ENCODE measurements around the gene MTMR6. TPM values are rescaled to one million over a fixed set of nuclear protein-coding genes. Genes with fewer than 3 reads are reported as not detected.
A peak's percentile ranks its signal among the peaks of the same experiment; 100 is the strongest.

MTMR6 gene
- total RNA-seq, 1 donor from 2014 or later = 9.6 TPM

DNA sequence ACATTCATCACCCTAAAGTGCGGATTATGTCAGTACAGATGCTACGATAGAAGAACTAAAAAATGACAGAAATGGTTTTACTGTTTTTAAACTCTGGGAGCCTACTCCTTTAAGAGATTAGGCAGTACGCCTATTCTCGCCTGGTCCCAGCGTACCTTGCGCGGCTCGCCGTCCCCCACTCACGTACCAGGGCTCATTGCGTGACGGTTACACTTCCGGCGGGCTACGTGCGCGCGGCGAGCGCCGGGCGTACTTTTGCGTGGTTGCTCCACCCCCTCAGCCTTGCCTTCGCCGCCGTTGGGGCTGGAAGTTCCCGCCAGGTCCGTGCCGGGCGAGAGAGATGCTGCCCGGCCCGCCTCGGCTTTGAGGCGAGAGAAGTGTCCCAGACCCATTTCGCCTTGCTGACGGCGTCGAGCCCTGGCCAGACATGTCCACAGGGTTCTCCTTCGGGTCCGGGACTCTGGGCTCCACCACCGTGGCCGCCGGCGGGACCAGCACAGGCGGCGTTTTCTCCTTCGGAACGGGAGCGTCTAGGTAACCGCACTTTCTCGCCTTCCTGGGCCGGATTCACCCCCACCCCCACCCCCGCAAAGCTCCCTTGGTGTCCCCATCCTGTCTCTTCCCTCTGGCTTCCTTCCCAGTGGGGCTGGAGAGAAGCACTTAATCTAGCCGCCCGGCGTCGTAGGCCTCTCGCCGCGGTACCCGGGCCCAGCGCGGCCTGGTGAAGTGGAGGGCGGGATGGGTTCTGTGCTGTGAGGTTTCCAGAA lies 14.2 kb upstream of the MTMR6 start, which contains the start of gene NUP58:
Gene NUP58 (plus strand): TSS at position 279 of the 767 bp plus-strand sequence. CDS start 149 bp downstream, at position 428.
- peak within 1 kb of the TSS; percentile 89 for H3K4me3 Mint-ChIP-seq (ENCODE audit: low read depth)
- no peaks in the 10 kb centered on the region for H3K9me3 Mint-ChIP-seq (ENCODE audit: low read depth)
- peak within 1 kb of the TSS; percentile 76 for H3K27ac Mint-ChIP-seq
- peak; percentile 76 for DNase-seq (ENCODE audit: low spot score, unreplicated experiment)
- TF ChIP-seq CTCF (IDR thresholded peaks at IDR 0.05; ENCODE audit: unreplicated experiment) = no peak
- peaks cover 31% of the 10 kb centered on the region for H3K27me3 Mint-ChIP-seq
- peaks cover 2% of the 10 kb centered on the region for H3K36me3 Mint-ChIP-seq (ENCODE audit: insufficient read depth)
- H3K4me1 Mint-ChIP-seq (ENCODE audit: low read depth) = peaks cover 14% of the 10 kb centered on the region

DNA sequence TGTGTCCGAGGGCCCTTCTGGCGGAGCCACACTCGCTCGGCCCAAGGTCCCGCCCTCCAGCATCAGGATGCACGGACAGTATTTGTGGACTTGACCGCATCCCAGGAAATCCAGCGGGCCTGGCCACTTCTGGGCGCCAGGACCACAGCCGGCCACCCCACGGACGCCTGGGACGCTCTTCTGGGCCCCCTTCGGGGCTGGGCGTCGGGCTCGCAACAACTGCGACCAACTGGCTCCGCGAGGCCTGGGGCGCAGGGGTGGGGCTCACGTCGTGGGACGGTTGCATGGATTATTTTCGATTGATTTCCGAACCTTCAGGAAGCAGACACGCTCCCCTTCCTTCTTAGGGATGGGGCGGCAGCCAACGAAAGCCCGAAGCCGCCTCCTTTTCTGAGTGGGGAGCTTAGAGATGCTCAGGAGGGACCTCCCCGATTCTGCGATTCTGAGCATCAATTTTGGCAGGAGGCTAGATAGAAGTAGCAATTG lies 13.6 kb upstream of the MTMR6 start:
- TF ChIP-seq CTCF (IDR thresholded peaks at IDR 0.05; ENCODE audit: unreplicated experiment) = no peak
- H3K9me3 Mint-ChIP-seq (ENCODE audit: low read depth) = no peaks in the 10 kb centered on the region
- peaks cover 36% of the 10 kb centered on the region for H3K27me3 Mint-ChIP-seq
- H3K27ac Mint-ChIP-seq = peak overlapping the region; percentile 76
- H3K4me1 Mint-ChIP-seq (ENCODE audit: low read depth) = peaks cover 14% of the 10 kb centered on the region
- peak overlapping the region; percentile 89 for H3K4me3 Mint-ChIP-seq (ENCODE audit: low read depth)
- peaks cover 2% of the 10 kb centered on the region for H3K36me3 Mint-ChIP-seq (ENCODE audit: insufficient read depth)
- DNase-seq (ENCODE audit: low spot score, unreplicated experiment) = no peak

DNA sequence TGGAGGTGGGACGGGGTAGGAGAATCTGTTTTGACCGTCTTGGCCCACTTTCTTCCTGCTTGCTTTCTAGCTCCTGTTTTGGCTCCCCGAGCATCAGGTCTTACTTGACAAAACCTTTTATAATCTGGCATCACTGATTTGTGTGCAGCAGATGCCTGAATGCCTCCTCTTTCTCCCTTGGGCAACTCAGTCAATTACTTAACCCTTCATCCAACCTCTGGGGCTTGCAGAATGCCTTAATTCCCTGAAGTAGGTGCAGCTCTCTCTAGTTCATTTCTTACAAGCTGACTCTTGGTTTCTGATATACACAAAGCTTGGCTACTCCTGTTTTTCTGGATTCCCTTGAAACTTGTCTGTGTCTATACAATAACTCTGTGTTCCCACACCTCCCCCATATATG lies 8.4 kb upstream of the MTMR6 start:
- Mint-ChIP-seq H3K27me3 (peaks cover 57% of the 10 kb centered on the region), H3K36me3 (ENCODE audit: insufficient read depth) (no peaks in the 10 kb centered on the region), H3K9me3 (ENCODE audit: low read depth) (no peaks in the 10 kb centered on the region), H3K4me1 (ENCODE audit: low read depth) (no peaks in the 10 kb centered on the region), H3K4me3 (ENCODE audit: low read depth) (no peak overlapping the region), H3K27ac (no peak overlapping the region)
- no peak for DNase-seq (ENCODE audit: low spot score, unreplicated experiment)
- no peak for TF ChIP-seq CTCF (IDR thresholded peaks at IDR 0.05; ENCODE audit: unreplicated experiment)

- Mint-ChIP-seq H3K27ac (no peak overlapping the region), H3K36me3 (ENCODE audit: insufficient read depth) (no peaks in the 10 kb centered on the region), H3K4me3 (ENCODE audit: low read depth) (no peak overlapping the region), H3K4me1 (ENCODE audit: low read depth) (no peaks in the 10 kb centered on the region), H3K27me3 (peaks cover 55% of the 10 kb centered on the region), H3K9me3 (ENCODE audit: low read depth) (no peaks in the 10 kb centered on the region)
- no peak for DNase-seq (ENCODE audit: low spot score, unreplicated experiment)
- TF ChIP-seq CTCF (IDR thresholded peaks at IDR 0.05; ENCODE audit: unreplicated experiment) = no peak
Observed at GRCh38 chr13:25295228-25295627, 7.9 kb upstream of the MTMR6 start.

DNA sequence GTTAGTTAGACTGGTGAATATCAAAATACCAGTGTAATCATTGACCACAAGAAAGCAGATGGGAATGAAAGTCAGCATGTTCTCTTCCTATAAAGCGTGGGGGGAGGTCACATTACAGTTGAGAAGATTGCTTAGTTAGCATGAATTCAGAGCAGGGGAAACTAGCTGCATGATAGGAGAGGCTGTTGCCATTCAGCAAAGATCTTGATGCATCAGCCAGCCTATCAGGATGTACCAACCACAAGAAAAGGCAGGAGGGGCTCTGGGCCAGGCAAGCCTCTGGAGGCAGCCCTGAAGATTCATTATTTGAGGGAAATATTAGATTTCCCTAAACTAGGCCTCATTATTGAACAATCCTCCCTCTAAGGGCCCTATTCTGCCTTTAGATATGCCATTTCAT lies 5.0 kb upstream of the MTMR6 start:
- TF ChIP-seq CTCF (IDR thresholded peaks at IDR 0.05; ENCODE audit: unreplicated experiment) = no peak
- DNase-seq (ENCODE audit: low spot score, unreplicated experiment) = no peak
- Mint-ChIP-seq H3K27me3 (peaks cover 50% of the 10 kb centered on the region), H3K4me1 (ENCODE audit: low read depth) (no peaks in the 10 kb centered on the region), H3K9me3 (ENCODE audit: low read depth) (no peaks in the 10 kb centered on the region), H3K27ac (no peak overlapping the region), H3K36me3 (ENCODE audit: insufficient read depth) (no peaks in the 10 kb centered on the region), H3K4me3 (ENCODE audit: low read depth) (no peak overlapping the region)
